ENCODE measurements around the gene HACD2. TPM values are rescaled to one million over a fixed set of nuclear protein-coding genes. Genes with fewer than 3 reads are reported as not detected.

Gene HACD2
- total RNA-seq, 1 experiment from 2014 or later: 27.4 TPM

DNA sequence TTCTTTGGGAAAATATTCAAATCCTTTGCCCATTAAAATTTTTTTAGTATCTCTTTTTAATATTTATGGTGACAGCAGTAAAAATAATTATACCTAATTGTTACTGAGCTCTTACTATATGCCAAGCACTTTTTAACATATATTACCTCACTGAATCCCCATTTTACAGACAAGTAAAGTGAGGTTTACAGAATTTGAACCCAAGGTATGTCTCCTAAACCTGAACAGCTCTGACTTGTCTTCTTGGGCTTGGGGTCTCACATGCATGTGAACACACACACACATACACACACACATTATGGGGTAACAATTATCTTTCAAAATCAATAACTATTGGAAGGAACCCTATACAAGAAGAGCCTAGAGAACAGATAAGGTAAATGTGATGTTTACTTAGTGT lies 73.8 kb downstream of the HACD2 start:
- Mint-ChIP-seq H3K4me1 (peaks cover 11 to 17% of the 10 kb centered on the region in 2 experiments), H3K4me3 (no peak overlapping the region), H3K9me3 (no peaks in the 10 kb centered on the region), H3K27me3 (ENCODE audit: low read depth) (0 out of 2 replicates have a peak, but pooled peaks cover under 1% of the 10 kb centered on the region), H3K27ac (no peak overlapping the region), H3K36me3 (ENCODE audit: insufficient read depth in 1 of 3, low read depth in 3 of 3) (peaks cover 6 to 12% (median 12%) of the 10 kb centered on the region in 3 experiments; a peak in 5 of 7 replicates)
- Histone ChIP-seq H2BK5ac (ENCODE audit: insufficient read length, low read length) (no peak overlapping the region), H3K14ac (ENCODE audit: insufficient read depth, low read length) (no peak overlapping the region), H3K4me1 (ENCODE audit: insufficient read depth, low read length) (no peaks in the 10 kb centered on the region), H4K20me1 (ENCODE audit: control insufficient read depth, insufficient read depth, insufficient read length) (no peaks in the 10 kb centered on the region), H3K79me1 (ENCODE audit: insufficient read depth, low read depth, low read length, poor library complexity, severe bottlenecking) (no peaks in the 10 kb centered on the region), H4K8ac (replicated peaks; ENCODE audit: insufficient read length, low read depth, low read length) (no peak overlapping the region), H3K23ac (ENCODE audit: insufficient read length, low read depth, low read length) (no peak overlapping the region), H3K4me2 (ENCODE audit: insufficient read depth, insufficient read length, low read length) (no peak overlapping the region), H3K18ac (ENCODE audit: insufficient read length, low read depth, low read length) (no peak overlapping the region), H2AFZ (ENCODE audit: low read length) (no peak overlapping the region), H2BK12ac (ENCODE audit: insufficient read length, low read depth, low read length) (no peak overlapping the region), H3K27me3 (ENCODE audit: insufficient read depth, low read length) (no peaks in the 10 kb centered on the region), H2AK5ac (ENCODE audit: insufficient read length, low read length) (no peak overlapping the region), H2BK15ac (ENCODE audit: low read depth, low read length) (no peak overlapping the region), H2BK20ac (ENCODE audit: low read depth, low read length, poor library complexity, severe bottlenecking) (no peak overlapping the region), H4K5ac (ENCODE audit: insufficient read length, low read depth, low read length) (no peak overlapping the region), H3K27ac (ENCODE audit: insufficient read length, low read depth, low read length) (no peak overlapping the region), H2BK120ac (ENCODE audit: low read depth, low read length, poor library complexity, severe bottlenecking) (no peak overlapping the region), H3K79me2 (ENCODE audit: insufficient read depth, low read length) (no peaks in the 10 kb centered on the region), H4K91ac (ENCODE audit: insufficient read length, low read depth, low read length) (no peak overlapping the region), H3K9ac (ENCODE audit: extremely low read depth, insufficient read length, low read length) (no peak overlapping the region), H3K9me3 (ENCODE audit: control insufficient read depth, low read depth, low read length) (no peaks in the 10 kb centered on the region), H3K56ac (ENCODE audit: insufficient read length, low read depth, low read length) (no peak overlapping the region), H3T11ph (ENCODE audit: low read length) (no peak overlapping the region), H3K4ac (ENCODE audit: low read depth, low read length) (no peak overlapping the region), H3K23me2 (ENCODE audit: insufficient read length, low read depth, low read length, poor library complexity, severe bottlenecking) (no peaks in the 10 kb centered on the region)
- no peak for DNase-seq
- TF ChIP-seq, protein P1, sequence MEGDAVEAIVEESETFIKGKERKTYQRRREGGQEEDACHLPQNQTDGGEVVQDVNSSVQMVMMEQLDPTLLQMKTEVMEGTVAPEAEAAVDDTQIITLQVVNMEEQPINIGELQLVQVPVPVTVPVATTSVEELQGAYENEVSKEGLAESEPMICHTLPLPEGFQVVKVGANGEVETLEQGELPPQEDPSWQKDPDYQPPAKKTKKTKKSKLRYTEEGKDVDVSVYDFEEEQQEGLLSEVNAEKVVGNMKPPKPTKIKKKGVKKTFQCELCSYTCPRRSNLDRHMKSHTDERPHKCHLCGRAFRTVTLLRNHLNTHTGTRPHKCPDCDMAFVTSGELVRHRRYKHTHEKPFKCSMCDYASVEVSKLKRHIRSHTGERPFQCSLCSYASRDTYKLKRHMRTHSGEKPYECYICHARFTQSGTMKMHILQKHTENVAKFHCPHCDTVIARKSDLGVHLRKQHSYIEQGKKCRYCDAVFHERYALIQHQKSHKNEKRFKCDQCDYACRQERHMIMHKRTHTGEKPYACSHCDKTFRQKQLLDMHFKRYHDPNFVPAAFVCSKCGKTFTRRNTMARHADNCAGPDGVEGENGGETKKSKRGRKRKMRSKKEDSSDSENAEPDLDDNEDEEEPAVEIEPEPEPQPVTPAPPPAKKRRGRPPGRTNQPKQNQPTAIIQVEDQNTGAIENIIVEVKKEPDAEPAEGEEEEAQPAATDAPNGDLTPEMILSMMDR (conservative IDR thresholded peaks at IDR 0.05): no peak

All from H9 (cell line).